H9 (cell line): ENCODE data around the gene RPL12. TPM values are rescaled to one million over a fixed set of nuclear protein-coding genes. Genes with fewer than 3 reads are reported as not detected.
"Not testable (repeated sequence)": the region's sequence is repeated elsewhere in the genome, so short reads cannot be mapped to it uniquely, and the experiment has no call there.

Experiments
- DNase-seq: peaks from one replicate; pipeline ENCODE4 v3.0.0-alpha.2; 2017
- H2AFZ ChIP-seq: one replicate; pipeline ENCODE4 v1.6.1; 2013; ENCODE audit warnings: mild to moderate bottlenecking, low read length, control low read depth, moderate library complexity
- H2AK5ac ChIP-seq: 2 replicates; pipeline ENCODE4 v1.6.1; 2013; ENCODE audit warnings: low read length, control low read depth, mixed read lengths; ENCODE audit not compliant: insufficient read length
- H2BK120ac ChIP-seq: one replicate; pipeline ENCODE4 v1.6.1; 2013; ENCODE audit warnings: low read depth, mild to moderate bottlenecking, low read length, control low read depth, inconsistent platforms; ENCODE audit not compliant: poor library complexity, severe bottlenecking
- H2BK12ac ChIP-seq: 2 replicates; pipeline ENCODE4 v1.6.1; 2013; ENCODE audit warnings: low read length, control low read depth, mixed read lengths, low read depth; ENCODE audit not compliant: insufficient read length
- H2BK15ac ChIP-seq: 2 replicates; pipeline ENCODE4 v1.6.1; 2013; ENCODE audit warnings: low read depth, low read length, control low read depth
- H2BK20ac ChIP-seq: one replicate; pipeline ENCODE4 v1.6.1; 2013; ENCODE audit warnings: low read depth, mild to moderate bottlenecking, low read length, control low read depth, inconsistent platforms; ENCODE audit not compliant: poor library complexity, severe bottlenecking
- H2BK5ac ChIP-seq: 2 replicates; pipeline ENCODE4 v1.6.1; 2013; ENCODE audit warnings: low read length, control low read depth, mixed read lengths; ENCODE audit not compliant: insufficient read length
- H3K14ac ChIP-seq: 2 replicates; pipeline ENCODE4 v1.6.1; 2013; ENCODE audit warnings: low read length, control low read depth; ENCODE audit not compliant: insufficient read depth
- H3K18ac ChIP-seq: 2 replicates; pipeline ENCODE4 v1.6.1; 2013; ENCODE audit warnings: low read depth, mild to moderate bottlenecking, mixed read lengths, low read length, control low read depth; ENCODE audit not compliant: insufficient read length
- H3K23ac ChIP-seq: 2 replicates; pipeline ENCODE4 v1.6.1; 2013; ENCODE audit warnings: low read length, control low read depth, mixed read lengths, low read depth; ENCODE audit not compliant: insufficient read length
- H3K23me2 ChIP-seq: 2 replicates; pipeline ENCODE4 v1.6.1; 2013; ENCODE audit warnings: low read depth, mild to moderate bottlenecking, mixed read lengths, low read length, control low read depth; ENCODE audit not compliant: insufficient read length, poor library complexity, severe bottlenecking
- H3K27ac ChIP-seq: 2 replicates; pipeline ENCODE4 v1.5.1; 2013; ENCODE audit warnings: low read length, control low read depth, mixed read lengths, low read depth; ENCODE audit not compliant: insufficient read length
- H3K27me3 ChIP-seq: 2 replicates; pipeline ENCODE4 v1.6.1; 2013; ENCODE audit warnings: low read length, control low read depth, inconsistent platforms; ENCODE audit not compliant: insufficient read depth
- H3K4ac ChIP-seq: 2 replicates; pipeline ENCODE4 v1.6.1; 2013; ENCODE audit warnings: low read depth, mild to moderate bottlenecking, control low read depth, inconsistent platforms, low read length, moderate library complexity
- H3K4me1 ChIP-seq: 2 replicates; pipeline ENCODE4 v1.6.1; 2013; ENCODE audit warnings: low read length, control low read depth, inconsistent platforms; ENCODE audit not compliant: insufficient read depth
- H3K4me2 ChIP-seq: 2 replicates; pipeline ENCODE4 v1.6.1; 2013; ENCODE audit warnings: low read length, control low read depth, mixed read lengths; ENCODE audit not compliant: insufficient read length, insufficient read depth
- H3K56ac ChIP-seq: 2 replicates; pipeline ENCODE4 v1.6.1; 2013; ENCODE audit warnings: low read depth, mild to moderate bottlenecking, mixed read lengths, low read length, control low read depth; ENCODE audit not compliant: insufficient read length
- H3K79me1 ChIP-seq: 2 replicates; pipeline ENCODE4 v1.6.1; 2013; ENCODE audit warnings: low read depth, mild to moderate bottlenecking, moderate library complexity, low read length, control low read depth, inconsistent platforms; ENCODE audit not compliant: insufficient read depth, poor library complexity, severe bottlenecking
- H3K79me2 ChIP-seq: 2 replicates; pipeline ENCODE4 v1.6.1; 2013; ENCODE audit warnings: low read length, control low read depth, inconsistent platforms; ENCODE audit not compliant: insufficient read depth
- H3K9ac ChIP-seq: 2 replicates; pipeline ENCODE4 v1.6.1; 2013; ENCODE audit warnings: low read length, control low read depth, mixed read lengths; ENCODE audit not compliant: insufficient read length; ENCODE audit errors: extremely low read depth
- H3K9me3 ChIP-seq: one replicate; pipeline ENCODE4 v1.6.1; 2013; ENCODE audit warnings: low read depth, low read length, inconsistent platforms; ENCODE audit not compliant: control insufficient read depth
- H3T11ph ChIP-seq: one replicate; pipeline ENCODE4 v1.6.1; 2013; ENCODE audit warnings: mild to moderate bottlenecking, low read length, control low read depth, inconsistent platforms
- H4K20me1 ChIP-seq: one replicate; pipeline ENCODE4 v1.6.1; 2013; ENCODE audit not compliant: control insufficient read depth, insufficient read length, insufficient read depth
- H4K5ac ChIP-seq: 2 replicates; pipeline ENCODE4 v1.6.1; 2013; ENCODE audit warnings: low read depth, mild to moderate bottlenecking, mixed read lengths, low read length, control low read depth; ENCODE audit not compliant: insufficient read length
- H4K8ac ChIP-seq: replicated peaks from 2 replicates; pipeline ENCODE4 v1.6.1; 2013; ENCODE audit warnings: low read length, control low read depth, mixed read lengths, low read depth; ENCODE audit not compliant: insufficient read length
- H4K91ac ChIP-seq: 2 replicates; pipeline ENCODE4 v1.6.1; 2013; ENCODE audit warnings: low read depth, mild to moderate bottlenecking, moderate library complexity, mixed read lengths, low read length, control low read depth; ENCODE audit not compliant: insufficient read length
- H3K27ac Mint-ChIP-seq, 3 experiments: 2 replicates in 2 of 3; 3 replicates in 1 of 3; pipeline ENCODE4 v1.8.0; 2020 to 2021; ENCODE audit warnings: mixed read lengths in 3 of 3, mild to moderate bottlenecking in 1 of 3, moderate library complexity in 1 of 3
- H3K27me3 Mint-ChIP-seq: 2 replicates; pipeline ENCODE4 v1.8.0; 2021; ENCODE audit warnings: low read depth, mild to moderate bottlenecking, moderate library complexity, mixed read lengths
- H3K36me3 Mint-ChIP-seq, 3 experiments: 2 replicates in 2 of 3; 3 replicates in 1 of 3; pipeline ENCODE4 v1.8.0; 2020 to 2021; ENCODE audit warnings: low read depth in 3 of 3, mixed read lengths in 3 of 3; ENCODE audit not compliant: insufficient read depth in 1 of 3
- H3K4me1 Mint-ChIP-seq, 2 experiments: 2 replicates each; pipeline ENCODE4 v1.8.0; 2020; ENCODE audit warnings: mixed read lengths in 2 of 2
- H3K4me3 Mint-ChIP-seq, 2 experiments: 2 replicates in 1 of 2; 3 replicates in 1 of 2; pipeline ENCODE4 v1.8.0; 2020 to 2021; ENCODE audit warnings: mild to moderate bottlenecking in 2 of 2, mixed read lengths in 2 of 2, moderate library complexity in 1 of 2
- H3K9me3 Mint-ChIP-seq, 2 experiments: 2 replicates in 1 of 2; 3 replicates in 1 of 2; pipeline ENCODE4 v1.8.0; 2020; ENCODE audit warnings: mild to moderate bottlenecking in 2 of 2, mixed read lengths in 2 of 2, moderate library complexity in 1 of 2
- WGBS: extraction: QIAGEN DNeasy Blood & Tissue Kit; methylation state at CpG from one replicate; pipeline ENCODE4 v1.1.7; 2013; ENCODE audit warnings: missing lambda C conversion rate, low lambda C conversion rate, mixed read lengths; ENCODE audit not compliant: insufficient read length; ENCODE audit errors: extremely low coverage; 5-methylcytosine and 5-hydroxymethylcytosine counted together
- total RNA-seq: library from RNA; stranded (reverse); gene quantifications from 2 replicates; pipeline ENCODE4 v1.2.1, GENCODE V29; 2021
- TF ChIP-seq, protein P1 (sequence below): fragments of 200-600 bp; sonication (generic); conservative IDR thresholded peaks from 3 replicates; pipeline ENCODE4 v1.8.0; 2021; ENCODE audit warnings: antibody characterized with exemption, mild to moderate bottlenecking

The RPL12 gene
- total RNA-seq, 1 experiment from 2014 or later, result 1,710 TPM

DNA sequence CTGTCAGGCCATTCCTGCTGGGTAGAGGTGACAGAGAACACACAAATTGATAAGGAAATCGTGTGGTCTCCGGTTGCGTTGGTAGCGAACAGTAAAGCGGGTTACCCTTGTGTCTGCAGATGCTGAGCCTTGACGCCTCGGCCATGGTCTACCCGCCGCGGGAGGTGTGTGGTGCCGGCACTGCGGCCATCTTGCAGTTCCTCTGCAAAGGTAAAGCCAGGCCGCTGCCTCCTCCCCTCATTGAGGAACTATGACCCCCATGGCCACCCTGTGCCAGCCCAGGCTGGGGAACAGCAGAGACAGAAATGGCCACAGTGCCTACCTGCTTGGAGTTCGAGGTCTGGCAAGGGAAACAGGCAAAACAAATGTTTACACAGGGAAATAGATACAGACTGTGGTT is 16.4 kb upstream of the RPL12 start:
- H3K4me1 Mint-ChIP-seq, result peaks cover 7 to 9% of the 10 kb centered on the region in 2 experiments; a peak in 3 of 4 replicates
- H3K4me3 Mint-ChIP-seq, result no peak overlapping the region
- Histone ChIP-seq H2BK120ac (no peak overlapping the region), H4K91ac (no peak overlapping the region), H3T11ph (no peak overlapping the region), H2AFZ (no peak overlapping the region), H2BK12ac (no peak overlapping the region), H3K79me1 (no peaks in the 10 kb centered on the region), H3K27me3 (no peaks in the 10 kb centered on the region), H4K20me1 (no peaks in the 10 kb centered on the region), H3K4me1 (no peaks in the 10 kb centered on the region), H3K9ac (no peak overlapping the region), H3K4ac (no peak overlapping the region), H3K27ac (no peak overlapping the region), H3K23me2 (no peaks in the 10 kb centered on the region), H3K18ac (no peak overlapping the region), H2BK20ac (no peak overlapping the region), H4K5ac (no peak overlapping the region), H2BK15ac (no peak overlapping the region), H3K56ac (no peak overlapping the region), H2AK5ac (no peak overlapping the region), H3K9me3 (no peaks in the 10 kb centered on the region), H3K4me2 (no peak overlapping the region), H3K14ac (no peak overlapping the region), H3K79me2 (no peaks in the 10 kb centered on the region), H2BK5ac (no peak overlapping the region), H4K8ac (no peak overlapping the region), H3K23ac (no peak overlapping the region)
- no peak overlapping the region; a peak in 2 of 7 replicates for H3K27ac Mint-ChIP-seq
- no peak for DNase-seq
- no peaks in the 10 kb centered on the region for H3K27me3 Mint-ChIP-seq
- TF ChIP-seq, protein P1, sequence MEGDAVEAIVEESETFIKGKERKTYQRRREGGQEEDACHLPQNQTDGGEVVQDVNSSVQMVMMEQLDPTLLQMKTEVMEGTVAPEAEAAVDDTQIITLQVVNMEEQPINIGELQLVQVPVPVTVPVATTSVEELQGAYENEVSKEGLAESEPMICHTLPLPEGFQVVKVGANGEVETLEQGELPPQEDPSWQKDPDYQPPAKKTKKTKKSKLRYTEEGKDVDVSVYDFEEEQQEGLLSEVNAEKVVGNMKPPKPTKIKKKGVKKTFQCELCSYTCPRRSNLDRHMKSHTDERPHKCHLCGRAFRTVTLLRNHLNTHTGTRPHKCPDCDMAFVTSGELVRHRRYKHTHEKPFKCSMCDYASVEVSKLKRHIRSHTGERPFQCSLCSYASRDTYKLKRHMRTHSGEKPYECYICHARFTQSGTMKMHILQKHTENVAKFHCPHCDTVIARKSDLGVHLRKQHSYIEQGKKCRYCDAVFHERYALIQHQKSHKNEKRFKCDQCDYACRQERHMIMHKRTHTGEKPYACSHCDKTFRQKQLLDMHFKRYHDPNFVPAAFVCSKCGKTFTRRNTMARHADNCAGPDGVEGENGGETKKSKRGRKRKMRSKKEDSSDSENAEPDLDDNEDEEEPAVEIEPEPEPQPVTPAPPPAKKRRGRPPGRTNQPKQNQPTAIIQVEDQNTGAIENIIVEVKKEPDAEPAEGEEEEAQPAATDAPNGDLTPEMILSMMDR, result no peak
- no CpG with 5 or more reads among the region's 14 CpGs for WGBS
- no peaks in the 10 kb centered on the region for H3K9me3 Mint-ChIP-seq
- peaks cover 9 to 31% (median 30%) of the 10 kb centered on the region in 3 experiments; a peak in 6 of 7 replicates for H3K36me3 Mint-ChIP-seq

DNA sequence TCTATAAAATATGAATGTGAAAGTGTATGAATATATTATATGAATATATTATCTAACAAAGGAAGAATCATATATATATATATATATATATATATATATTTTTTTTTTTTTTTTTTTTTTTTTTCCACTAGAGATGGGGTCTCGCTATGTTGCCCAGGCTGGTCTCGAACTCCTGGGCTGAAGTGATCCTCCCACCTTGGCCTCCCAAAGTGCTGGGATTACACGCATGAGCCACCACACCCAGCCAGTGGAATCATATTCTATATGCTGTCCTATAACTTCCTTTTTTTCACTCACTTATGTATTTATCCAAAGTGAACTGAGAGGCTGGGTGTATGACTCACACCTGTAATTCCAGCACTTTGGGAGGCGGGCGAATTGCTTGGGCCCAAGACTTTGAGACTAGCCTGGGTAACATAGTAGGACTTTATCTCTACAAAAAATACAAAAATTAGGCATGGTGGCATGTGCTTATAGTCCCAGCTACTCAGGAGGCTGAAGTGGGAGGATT is 15.3 kb upstream of the RPL12 start:
- H3K79me1 ChIP-seq, H2BK12ac ChIP-seq, H3K23me2 ChIP-seq, H3K9me3 ChIP-seq, DNase-seq, H2BK5ac ChIP-seq, H3K79me2 ChIP-seq, H3K4me1 Mint-ChIP-seq, H3K27ac ChIP-seq, H3K9me3 Mint-ChIP-seq, H4K5ac ChIP-seq, H3K4me2 ChIP-seq, H3K56ac ChIP-seq, H4K20me1 ChIP-seq, H3K9ac ChIP-seq, H3K4ac ChIP-seq, H3T11ph ChIP-seq, H4K91ac ChIP-seq, H3K14ac ChIP-seq, H4K8ac ChIP-seq, H2BK120ac ChIP-seq, H3K4me1 ChIP-seq, H2AFZ ChIP-seq, H3K27me3 Mint-ChIP-seq, H2AK5ac ChIP-seq, H3K27me3 ChIP-seq, H3K18ac ChIP-seq, H3K4me3 Mint-ChIP-seq, H2BK15ac ChIP-seq, H2BK20ac ChIP-seq, H3K23ac ChIP-seq: not testable (repeated sequence)
- WGBS, result no CpG with 5 or more reads among the region's 5 CpGs
- peaks cover 15 to 42% (median 41%) of the 10 kb centered on the region in 3 experiments; a peak in 6 of 7 replicates for H3K36me3 Mint-ChIP-seq
- peak overlapping the region in 1 of 3 experiments; percentile 31; a peak in 1 of 7 replicates for H3K27ac Mint-ChIP-seq
